GM18505 (cell line): ENCODE measurements around the gene CCT6A.
A peak's percentile ranks its signal among the peaks of the same experiment; 100 is the strongest.
"Not testable (repeated sequence)": the region's sequence is repeated elsewhere in the genome, so short reads cannot be mapped to it uniquely, and the experiment has no call there.

ENCODE experiments used
- ATAC-seq: cut with Tn5 transposase; IDR thresholded peaks from one replicate; pipeline ENCODE4 v1.9.1; 2021; ENCODE audit not compliant: unreplicated experiment
- POLR2A ChIP-seq: IDR thresholded peaks from 4 replicates; pipeline ENCODE4 v1.6.1; 2011; ENCODE audit warnings: borderline replicate concordance; ENCODE audit not compliant: insufficient read depth, insufficient read length; ENCODE audit errors: extremely low read depth

Gene CCT6A

GRCh38 chr7:56099653-56100052 lies 48.1 kb downstream of the CCT6A start:
- no peak for TF ChIP-seq POLR2A
- ATAC-seq, result no peak

GRCh38 chr7:56104138-56104537 lies 52.6 kb downstream of the CCT6A start:
- ATAC-seq, result not testable (repeated sequence)

GRCh38 chr7:56105508-56105907 lies 53.9 kb downstream of the CCT6A start:
- no peak for ATAC-seq
- no peak for TF ChIP-seq POLR2A

- peak; percentile 99 for ATAC-seq
- TF ChIP-seq POLR2A, result peak; percentile 85
These were observed 54.8 kb downstream of the CCT6A start, which contains the start of gene CHCHD2 for GRCh38 chr7:56106108-56107073. Gene CHCHD2, minus strand, starts transcription at chr7:56106476. Its CDS starts 63 bp downstream, at chr7:56106413.

GRCh38 chr7:56107954-56108258 lies 56.3 kb downstream of the CCT6A start:
- TF ChIP-seq POLR2A, result no peak
- ATAC-seq, result no peak

- no peak for ATAC-seq
These were observed 59.0 kb downstream of the CCT6A start for GRCh38 chr7:56110611-56111010.

GRCh38 chr7:56112244-56112643 lies 60.7 kb downstream of the CCT6A start:
- ATAC-seq, result not testable (repeated sequence)

More at GRCh38 chr7:56110611-56111010, 59.0 kb downstream of the CCT6A start:
- TF ChIP-seq POLR2A, result no peak
